IPS-NIHi11 (cell line): ENCODE results near the gene PLXNA2.

Experiments
- DNase-seq: peaks from one replicate; pipeline ENCODE4 v3.0.0; 2012; ENCODE audit warnings: mixed read lengths, low spot score

PLXNA2 gene

DNA sequence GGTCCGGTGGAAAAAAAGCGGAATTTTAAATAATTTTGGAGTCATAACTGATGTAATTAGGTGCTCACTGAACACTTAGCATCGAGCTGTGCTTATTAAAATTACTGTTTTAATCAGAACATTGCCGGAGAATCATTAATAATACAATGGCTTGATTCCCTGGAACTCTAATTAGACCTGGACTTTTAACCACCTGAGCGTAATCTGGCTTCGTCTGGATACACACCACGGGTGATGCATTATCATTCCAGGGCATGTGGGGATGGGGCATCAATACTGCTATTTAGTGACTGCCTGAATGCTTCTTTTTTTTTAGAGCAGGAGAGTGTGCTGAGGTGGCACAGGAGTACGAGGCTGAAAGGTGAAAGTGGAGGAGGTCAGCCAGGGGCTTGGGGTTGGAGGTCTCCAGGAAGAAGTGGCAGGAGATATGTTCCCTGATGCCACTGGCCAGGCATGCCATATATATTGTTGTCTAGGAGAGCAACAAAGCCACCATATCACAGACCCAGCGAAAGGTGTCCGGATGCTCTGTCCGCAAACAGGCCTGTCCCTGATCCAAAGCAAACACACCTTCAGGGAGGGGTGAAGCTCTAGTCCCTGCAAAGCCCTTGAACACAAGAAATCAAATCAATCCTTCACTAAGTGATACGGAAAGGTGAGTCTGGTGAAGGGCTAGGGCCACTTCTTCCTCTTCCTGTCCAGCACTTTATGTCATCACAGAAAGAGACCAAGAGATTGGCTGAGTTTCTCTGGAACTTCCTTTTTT is 125.2 kb downstream of the PLXNA2 start:
- no peak for DNase-seq

DNA sequence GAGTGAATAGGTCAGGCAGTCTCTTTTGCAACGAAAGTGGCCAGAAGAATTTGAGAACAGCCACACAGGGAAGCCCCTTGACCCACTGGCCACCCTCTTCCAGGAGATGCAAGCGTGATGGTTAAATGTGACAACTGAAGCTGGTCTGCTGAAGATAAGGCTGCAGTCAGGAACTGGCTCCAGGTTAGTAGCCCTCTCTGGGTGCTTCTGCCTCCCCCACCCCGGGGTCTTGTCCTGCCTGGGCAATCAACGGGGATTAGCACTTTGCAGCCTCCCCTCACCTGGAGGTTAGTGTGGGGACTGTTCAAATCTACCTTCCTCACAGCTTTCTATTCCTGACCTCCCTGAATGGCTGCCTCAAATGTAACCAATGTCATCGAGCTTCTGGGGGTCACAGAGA is 125.9 kb downstream of the PLXNA2 start:
- DNase-seq: no peak

DNA sequence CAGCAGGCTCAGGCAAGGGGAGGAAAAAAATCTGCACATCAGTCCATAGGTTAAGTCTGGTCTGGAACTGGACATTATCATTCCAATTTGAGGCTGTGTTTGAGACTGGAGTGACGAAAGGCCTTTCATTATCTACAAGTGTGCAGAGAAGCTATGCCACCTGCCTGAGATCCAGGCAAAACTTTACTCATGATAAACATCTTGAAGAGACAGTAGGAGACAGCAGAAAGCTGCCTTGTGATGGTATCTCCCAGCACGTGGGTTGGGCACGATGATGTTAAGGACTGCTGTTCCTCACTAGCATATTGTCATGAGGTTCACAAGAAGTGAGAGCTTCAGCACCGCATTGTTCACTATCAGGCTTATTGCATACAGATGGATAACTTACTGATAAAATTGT is 126.4 kb downstream of the PLXNA2 start:
- no peak for DNase-seq

DNA sequence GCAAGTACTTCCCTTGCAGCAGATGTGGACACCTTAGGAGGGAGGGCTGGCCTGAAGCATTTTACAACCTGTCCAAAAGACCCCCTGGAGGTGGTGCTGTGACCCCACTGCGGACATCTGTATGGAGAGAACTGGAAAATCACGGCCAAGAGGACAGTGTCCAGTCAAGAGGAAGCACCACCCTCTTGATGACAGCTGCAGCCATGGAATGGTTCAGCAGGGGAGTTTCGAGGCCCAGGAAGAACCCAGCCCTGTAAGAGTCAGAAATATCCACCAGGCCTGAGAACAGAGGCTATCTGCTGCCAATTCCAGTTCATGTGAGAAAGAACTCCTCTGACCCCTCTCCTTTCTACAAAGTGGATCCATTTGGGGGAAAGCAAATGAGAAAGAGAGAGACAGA is 126.8 kb downstream of the PLXNA2 start:
- DNase-seq: no peak

DNA sequence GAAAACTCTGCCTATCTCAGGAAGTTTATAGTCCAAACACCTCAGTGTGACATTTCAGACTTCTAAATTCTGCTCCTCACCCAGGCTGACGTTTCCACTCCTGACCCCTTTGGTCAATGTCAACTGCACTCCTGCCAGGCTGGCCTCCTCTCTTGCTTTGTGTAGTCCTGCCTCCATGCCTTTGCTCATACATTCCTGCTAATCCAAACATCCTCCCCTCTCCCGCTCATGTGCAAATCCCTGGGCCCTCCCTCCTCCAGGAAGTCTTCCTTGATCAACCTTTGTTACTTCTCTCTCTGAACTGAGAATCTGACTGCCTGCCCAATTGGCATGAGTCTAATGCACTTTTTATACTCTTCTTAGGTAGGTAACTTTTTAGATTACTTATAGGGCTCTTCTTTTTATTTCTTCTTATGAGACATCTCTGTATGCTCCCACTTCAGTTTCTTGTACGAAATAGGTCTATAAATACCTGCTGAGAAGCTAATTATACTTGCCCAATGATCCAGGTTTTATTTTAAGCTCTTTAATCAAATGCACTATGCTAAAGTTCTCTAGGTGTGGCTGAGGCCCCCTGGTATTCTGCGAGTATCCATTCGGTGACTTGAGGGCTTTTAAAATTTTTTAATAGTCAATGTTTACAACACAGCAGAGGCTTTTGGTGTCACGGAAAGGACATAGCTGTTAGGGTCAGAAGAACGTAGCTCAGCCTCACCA is 128.1 kb downstream of the PLXNA2 start:
- peak; percentile 29 for DNase-seq

DNA sequence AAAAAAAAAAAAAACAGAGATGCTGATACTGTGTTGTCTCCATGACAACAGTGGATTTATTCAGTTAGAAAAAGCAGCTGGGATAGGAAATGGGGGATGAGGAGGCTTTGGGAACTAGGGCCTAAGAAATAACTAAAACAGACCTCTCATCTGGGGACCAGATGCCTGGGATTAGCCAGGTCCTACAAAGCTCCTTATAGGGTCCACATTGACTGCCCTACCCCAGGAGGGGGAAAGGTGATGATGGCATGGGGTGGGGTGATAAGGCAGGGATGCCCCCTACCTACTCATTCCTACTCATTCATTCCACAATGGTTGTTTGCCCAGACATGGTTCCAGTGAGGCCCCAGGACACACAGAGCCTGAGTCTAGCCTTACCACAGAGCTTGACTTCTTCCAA is 131.2 kb downstream of the PLXNA2 start:
- no peak for DNase-seq

DNA sequence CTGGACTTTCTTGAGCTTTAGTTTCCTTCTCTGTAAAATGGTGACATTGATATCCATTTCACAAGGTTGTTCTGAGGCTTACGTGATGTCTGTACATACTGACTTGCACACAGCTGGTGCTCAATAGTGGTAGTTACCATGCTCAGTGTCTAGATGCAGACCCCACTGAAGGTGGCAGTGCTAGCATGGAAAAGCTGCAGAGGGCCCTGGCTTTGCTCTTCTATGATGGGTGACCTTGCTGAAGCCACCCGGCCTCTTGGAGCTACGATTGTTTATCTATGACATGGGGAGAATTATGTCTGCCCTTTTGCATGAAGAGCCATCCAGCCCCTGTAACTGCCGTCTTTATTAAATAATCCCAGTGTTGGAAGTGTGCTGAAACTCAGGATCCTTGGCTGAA is 131.8 kb downstream of the PLXNA2 start:
- no peak for DNase-seq

DNA sequence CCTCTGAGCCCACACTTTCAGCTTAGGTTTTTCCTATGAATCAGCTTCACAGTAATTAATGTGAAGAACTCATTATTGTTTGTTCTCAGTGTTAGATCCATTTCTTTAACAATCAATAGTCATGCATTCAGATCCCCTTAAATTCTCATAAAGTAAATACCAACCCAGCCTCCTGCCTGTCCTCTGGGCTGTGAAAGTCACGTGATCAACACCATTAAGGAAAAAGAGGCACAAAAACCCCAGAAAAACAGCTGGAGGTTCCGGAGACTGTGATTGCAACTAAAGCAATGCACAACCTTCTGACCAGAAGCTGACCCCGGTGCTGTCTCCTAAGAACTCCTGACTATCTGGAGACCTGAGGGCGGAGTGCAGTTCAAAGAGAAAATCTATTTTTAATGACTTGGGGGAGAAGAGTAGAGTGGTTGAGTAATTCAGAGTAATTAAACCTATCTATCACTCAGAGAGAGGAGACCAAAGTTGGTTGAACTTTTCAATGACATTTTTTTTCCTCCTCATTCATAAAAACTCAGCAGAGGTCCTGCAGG is 132.5 kb downstream of the PLXNA2 start:
- DNase-seq: no peak

DNA sequence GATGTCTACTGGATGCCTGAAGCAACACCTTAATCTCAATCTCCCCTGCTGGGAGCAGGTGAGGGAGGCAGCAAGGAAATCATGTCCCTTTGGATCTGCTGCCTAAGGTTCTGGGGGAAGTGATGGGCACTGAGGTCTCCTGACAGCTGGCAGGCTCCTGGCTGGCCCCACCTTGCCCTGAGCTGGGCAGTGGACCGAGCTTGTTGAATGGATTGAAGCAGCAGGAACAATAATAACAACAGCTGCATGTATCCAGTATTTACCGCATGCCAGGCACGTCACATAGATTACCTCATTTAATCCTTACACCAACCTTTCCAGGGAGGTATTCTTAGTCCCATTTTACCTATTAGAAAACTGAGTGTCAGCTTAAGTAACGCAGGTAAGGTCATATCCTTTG is 133.9 kb downstream of the PLXNA2 start:
- no peak for DNase-seq

DNA sequence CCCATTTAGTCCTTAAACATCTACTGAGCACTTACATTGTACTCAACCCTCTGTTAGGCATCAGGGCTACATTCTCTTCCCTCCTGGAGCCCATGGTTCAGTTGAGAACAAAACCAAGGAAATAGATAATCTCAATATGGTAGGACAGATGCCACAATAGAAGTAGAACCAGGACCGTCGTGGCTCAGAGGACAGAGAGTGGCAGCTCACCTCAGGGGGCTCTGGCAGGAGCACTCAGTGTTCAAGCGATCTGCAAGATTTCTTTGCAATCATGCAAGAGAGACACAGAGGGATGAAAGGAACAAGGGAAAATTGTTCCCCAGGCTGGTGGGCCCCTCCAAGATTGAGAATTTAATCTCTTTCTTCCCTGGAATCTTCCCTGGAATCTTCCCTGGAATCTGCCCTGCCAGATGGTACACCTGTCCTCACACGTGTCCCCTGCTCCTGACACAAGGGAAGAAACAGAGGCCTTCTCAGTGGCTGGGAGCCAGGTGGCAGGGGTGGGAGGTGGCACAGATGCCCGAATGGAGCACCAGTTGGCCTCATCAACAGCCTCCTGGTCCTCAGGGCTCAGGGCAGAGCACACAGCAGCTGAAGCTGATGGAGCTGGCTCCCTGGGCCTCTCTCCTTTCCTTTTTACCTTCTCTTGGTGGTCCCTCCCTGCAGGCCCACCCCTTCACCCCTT is 135.4 kb downstream of the PLXNA2 start:
- DNase-seq: no peak

DNA sequence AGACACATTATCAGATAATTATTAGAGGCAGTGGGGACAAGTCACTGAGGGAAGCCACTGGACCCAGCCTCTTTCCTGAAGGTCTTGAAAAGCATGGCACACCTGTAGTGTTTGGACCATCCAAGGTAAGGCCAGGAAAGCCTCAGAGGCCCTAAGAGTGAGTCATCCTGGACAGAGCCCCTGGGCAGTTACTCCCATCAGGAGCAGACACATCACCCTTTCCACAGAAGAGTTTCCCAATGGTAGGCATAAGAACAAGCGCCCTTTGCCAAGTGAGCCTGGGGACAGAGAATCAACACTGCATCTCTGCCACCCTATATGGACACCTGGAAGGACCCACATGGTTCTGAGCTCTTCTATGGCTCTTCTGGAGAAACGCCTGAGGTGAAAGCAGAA is 136.0 kb downstream of the PLXNA2 start:
- no peak for DNase-seq

DNA sequence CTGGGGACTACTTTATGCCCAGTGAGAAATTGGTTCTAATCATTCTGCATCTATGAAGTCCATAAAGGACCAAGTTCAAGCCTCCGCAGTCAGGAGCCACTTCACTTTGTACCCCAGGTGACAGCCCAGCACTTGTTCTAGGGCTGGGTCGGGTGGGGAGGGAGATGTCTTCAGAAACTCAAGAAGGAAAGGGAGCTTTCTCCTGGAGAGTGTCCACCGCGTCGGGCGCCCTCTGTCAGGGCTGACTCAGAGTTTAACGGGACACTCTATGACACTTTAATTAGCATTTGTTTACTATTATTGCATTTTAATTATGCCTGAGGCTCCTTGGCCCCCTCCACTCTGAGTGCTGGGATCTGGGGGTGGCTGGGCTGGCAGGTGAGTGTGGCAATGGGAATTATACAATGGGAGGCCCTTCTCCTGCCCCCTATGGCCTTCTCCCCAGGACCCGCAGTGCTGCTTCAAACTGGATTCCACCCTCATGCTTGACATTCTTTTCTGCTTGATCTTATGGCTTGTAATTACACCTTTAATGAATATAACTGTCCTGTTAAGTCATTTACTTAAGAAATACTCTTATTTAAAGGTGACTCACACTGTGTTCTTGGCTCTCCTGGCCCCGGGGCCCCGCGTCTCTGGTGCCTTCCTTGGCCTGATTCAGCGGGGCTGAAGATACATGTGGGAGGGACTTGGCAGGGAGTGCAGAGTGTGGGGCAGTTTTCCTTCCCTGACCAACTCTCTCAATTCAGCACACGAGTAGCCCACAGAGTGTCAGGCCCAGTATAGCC is 136.6 kb downstream of the PLXNA2 start:
- no peak for DNase-seq

DNA sequence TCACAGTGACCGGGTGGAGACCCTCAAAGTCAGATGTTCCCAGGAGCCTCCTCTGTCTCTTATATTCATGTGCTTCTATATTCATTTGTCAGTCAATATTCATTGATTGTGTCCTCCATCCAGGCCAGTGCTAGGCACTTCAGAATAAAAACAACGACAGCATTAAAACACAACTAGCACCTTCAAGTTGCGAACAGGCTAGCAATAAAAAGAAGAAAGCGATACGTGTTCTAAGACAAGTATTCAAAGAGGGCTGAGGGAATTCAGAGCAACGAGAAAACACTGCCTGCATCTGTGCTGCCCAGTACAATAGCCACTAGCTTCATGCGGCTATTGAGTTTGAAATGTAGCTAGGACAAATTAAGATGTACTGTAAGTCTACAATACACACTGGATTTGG is 138.0 kb downstream of the PLXNA2 start:
- DNase-seq: no peak

DNA sequence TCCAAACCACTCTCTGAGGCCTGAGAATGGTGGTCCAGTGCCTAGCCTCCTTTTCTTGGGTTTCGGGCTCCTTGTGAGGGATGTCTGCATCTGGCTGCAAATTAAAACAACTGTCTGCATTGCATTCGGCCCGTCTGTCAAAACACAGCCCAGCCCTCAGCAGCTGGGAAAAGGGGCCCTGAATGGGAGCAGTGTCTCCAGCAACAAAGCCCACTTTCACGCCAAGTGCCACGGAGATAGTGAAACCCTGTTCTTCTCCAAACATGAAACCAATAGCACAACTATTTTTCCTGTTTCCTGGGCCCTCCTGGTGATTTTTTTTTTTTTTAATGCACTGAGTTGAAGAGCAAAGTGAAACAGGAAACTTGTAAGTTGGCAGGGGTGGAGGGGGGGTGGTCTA is 138.4 kb downstream of the PLXNA2 start:
- DNase-seq: no peak

DNA sequence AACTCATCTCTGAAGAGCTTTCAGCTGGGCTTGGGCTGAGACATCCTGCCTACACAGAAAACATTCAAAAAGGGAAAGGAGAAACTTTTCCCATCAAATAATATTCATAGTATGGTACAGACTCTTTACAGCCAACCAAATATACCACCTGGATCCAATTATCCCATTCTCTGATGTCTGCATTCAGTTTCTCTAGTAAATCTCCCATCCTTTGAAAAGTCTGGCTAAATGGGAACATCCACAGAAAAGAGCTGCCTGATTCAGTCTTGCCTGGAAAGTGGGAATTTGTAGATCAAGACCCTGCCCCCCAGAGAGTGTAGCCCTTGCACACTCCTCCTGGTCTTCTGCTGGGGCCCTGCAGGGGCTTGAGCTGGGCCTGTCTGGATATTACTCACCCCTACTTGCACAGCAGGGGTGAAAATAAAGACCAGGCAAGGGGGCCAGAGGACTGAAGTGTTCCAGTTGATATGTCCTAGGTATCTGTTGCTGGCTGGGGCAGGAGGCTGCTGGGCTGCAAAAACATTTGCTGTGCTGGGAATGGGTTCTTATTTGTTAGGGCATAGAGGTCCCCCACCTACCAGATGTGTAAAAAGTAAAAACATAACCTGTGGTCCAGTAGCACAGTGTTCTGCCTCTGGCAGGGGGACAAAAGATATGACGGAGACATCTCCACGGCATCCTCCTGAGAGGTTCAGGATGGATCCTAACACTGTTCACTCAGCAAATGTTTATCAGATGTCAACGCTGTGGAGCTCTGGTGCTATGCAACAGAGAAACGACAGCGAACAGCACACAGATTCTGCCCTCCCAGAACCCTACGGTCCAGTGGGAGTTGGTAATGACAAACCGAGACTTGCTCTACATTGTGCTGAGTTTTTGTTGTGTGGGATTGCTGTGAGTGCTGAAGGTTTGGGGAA is 140.3 kb downstream of the PLXNA2 start:
- no peak for DNase-seq

DNA sequence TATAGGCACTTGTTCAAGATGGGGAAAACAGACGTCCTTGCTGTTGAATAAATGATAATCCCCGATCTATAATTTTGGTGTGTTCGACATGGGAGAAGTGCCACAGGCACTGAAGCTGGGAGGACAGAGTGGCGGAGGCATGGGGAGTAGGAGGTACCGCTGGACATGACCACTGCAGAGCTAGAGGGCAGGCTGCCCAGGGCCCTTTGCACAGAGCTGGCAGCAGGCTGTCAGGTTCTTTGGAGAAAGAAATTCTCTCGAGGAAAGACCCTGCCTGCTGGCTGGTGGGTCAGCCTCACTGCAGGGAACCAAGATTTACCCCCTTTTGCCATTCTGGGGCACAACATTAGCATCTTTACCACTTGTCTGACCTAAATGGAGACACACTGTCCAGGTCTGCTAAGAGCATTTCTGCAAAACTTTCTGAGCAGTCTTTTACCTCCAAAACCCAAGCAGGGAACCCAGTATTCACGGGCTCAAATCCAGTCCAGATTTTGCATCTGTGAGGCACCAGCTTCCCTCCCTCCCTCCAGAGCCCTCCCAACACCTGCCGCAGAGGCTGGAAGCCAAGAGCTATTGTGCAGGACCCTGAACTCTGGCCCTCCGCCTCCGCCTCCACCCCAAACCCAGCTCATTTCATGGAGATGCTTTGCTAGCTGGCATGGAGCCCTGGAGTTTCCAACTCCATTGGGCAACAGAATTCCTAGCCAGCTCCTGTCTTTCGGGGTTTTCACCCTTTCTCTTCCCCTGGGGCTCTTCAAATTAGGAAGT is 142.3 kb downstream of the PLXNA2 start:
- no peak for DNase-seq

DNA sequence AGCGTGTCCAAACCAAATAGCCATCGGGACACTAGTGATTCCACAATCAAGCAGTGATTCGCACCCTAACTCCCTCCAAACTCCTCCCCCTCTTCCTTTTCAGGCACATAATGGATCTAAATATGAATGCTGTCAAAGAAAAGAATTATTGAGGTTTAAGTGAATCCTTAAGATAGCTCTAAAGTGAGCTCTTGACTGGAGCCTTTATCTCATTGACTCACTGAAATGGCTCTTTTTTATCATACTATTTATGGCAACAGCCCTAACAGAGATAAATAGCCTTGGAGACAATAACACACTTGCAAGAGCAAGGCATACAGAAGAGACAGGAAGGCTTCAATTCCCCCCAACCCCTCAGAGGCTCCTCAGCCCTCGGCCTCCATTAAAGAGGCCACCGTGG is 143.3 kb downstream of the PLXNA2 start:
- no peak for DNase-seq

DNA sequence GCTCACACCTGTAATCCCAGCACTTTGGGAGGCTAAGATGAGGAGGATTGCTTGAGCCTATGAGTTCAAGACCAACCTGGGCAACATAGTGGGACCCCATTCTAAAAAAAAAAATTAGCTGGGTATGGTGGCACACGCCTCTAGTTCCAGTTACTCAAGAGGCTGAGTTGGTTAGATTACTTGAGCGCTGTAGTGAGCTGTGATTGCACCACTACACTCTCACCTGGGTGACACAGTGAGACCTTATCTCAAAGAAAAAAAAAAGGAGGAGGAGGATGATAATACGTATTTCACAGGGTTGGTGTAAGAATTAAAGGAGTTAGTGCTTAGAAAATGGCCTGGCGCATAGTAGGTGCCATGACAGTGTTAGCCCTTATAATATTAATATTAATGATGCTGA is 144.1 kb downstream of the PLXNA2 start:
- no peak for DNase-seq

DNA sequence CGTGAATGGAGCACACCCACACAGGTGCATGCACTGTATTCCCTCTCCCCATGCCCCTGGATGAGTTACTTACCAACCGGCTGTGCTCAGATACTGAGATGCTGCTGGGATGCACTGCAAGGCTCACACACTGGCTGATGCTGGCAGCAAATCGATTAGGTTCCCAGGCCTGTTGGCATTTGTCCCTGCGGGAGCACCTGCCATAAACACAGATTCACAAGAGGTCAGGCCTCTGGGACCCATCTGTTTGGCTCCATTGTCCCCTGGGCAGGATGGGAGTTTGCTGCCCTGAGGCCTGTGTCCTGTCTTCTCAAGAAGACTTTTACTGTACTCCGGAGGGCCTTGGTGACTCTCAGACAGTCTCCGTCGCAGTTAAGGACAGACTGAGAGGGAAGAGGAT is 145.4 kb downstream of the PLXNA2 start:
- no peak for DNase-seq
